ENCODE data around the gene POU6F1. TPM values are rescaled to one million over a fixed set of nuclear protein-coding genes. Genes with fewer than 3 reads are reported as not detected.
"Not testable (repeated sequence)": the region's sequence is repeated elsewhere in the genome, so short reads cannot be mapped to it uniquely, and the experiment has no call there.

Gene POU6F1, protein sequence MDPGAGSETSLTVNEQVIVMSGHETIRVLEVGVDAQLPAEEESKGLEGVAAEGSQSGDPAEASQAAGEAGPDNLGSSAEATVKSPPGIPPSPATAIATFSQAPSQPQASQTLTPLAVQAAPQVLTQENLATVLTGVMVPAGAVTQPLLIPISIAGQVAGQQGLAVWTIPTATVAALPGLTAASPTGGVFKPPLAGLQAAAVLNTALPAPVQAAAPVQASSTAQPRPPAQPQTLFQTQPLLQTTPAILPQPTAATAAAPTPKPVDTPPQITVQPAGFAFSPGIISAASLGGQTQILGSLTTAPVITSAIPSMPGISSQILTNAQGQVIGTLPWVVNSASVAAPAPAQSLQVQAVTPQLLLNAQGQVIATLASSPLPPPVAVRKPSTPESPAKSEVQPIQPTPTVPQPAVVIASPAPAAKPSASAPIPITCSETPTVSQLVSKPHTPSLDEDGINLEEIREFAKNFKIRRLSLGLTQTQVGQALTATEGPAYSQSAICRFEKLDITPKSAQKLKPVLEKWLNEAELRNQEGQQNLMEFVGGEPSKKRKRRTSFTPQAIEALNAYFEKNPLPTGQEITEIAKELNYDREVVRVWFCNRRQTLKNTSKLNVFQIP
- total RNA-seq, result 10 to 100 TPM in 2 of 4 donors, 1 to 10 TPM in 2; 5.8 to 14.8 (median 8.5) TPM

- peak; percentile 93 for ATAC-seq (ENCODE audit: low FRiP score)
- no peak for TF ChIP-seq CTCF (IDR thresholded peaks at IDR 0.05)
- no peak for DNase-seq (ENCODE audit: low spot score)
These were observed at the start of gene POU6F1 for GRCh38 chr12:51217968-51218606. POU6F1 (minus strand) TSS chr12:51218062; CDS start chr12:51206836, 11,226 bp downstream.

- DNase-seq (ENCODE audit: low spot score), result no peak
- no peak for TF ChIP-seq CTCF (IDR thresholded peaks at IDR 0.05)
- ATAC-seq (ENCODE audit: low FRiP score), result no peak
These were observed 47.2 kb upstream of the POU6F1 start for GRCh38 chr12:51265024-51265423.

GRCh38 chr12:51264297-51264696, 46.4 kb upstream of the POU6F1 start:
- TF ChIP-seq CTCF (IDR thresholded peaks at IDR 0.05), result no peak
- DNase-seq (ENCODE audit: low spot score) (no peak), ATAC-seq (ENCODE audit: low FRiP score) (no peak)

- no peak for ATAC-seq (ENCODE audit: low FRiP score)
- no peak for DNase-seq (ENCODE audit: low spot score)
These were observed 45.5 kb upstream of the POU6F1 start for GRCh38 chr12:51263341-51263740.

GRCh38 chr12:51262758-51263177, 44.9 kb upstream of the POU6F1 start:
- DNase-seq (ENCODE audit: low spot score), result no peak
- no peak for ATAC-seq (ENCODE audit: low FRiP score)
- no peak for TF ChIP-seq CTCF (IDR thresholded peaks at IDR 0.05)

More at GRCh38 chr12:51263341-51263740, 45.5 kb upstream of the POU6F1 start:
- no peak for TF ChIP-seq CTCF (IDR thresholded peaks at IDR 0.05)

DNA sequence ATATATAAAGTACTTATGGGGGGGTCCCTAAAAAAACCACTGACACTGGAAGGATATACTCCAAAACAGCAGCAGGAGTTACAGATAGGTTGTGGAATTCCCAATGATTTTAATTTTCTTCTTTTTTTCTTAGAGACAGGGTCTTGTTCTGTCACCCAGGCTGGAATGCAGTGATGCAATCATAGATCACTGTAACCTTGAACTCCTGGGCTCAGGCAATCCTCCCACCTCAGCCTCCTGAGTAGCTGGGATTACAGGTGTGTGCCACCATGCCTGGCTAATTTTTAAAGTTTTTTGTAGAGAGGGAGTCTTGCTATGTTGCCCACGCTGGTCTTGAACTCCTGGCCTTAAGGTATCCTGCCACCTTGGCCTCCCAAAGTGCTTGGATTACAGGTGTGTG, 41.7 kb upstream of the POU6F1 start:
- not testable (repeated sequence) for ATAC-seq (ENCODE audit: low FRiP score); DNase-seq (ENCODE audit: low spot score)

DNA sequence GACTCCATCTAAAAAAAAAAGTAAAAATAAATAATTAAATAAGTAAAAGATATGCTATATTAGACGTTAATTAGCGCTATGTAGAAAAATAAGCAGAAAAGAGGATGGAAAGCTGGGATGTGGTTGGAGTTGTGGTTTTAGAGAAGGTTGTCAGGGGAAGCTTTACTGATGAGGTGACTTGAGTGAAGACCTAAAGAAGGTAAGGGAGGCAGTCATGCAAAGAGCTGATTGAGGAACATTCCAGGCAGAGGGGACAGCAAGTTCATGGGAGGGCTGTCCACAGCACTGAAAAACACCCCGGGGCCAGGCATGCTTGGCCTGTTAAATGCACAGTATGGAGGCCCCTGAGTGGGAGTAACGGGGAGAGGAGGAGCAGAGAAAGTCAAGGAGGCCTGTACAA, 36.7 kb upstream of the POU6F1 start:
- no peak for TF ChIP-seq CTCF (IDR thresholded peaks at IDR 0.05)
- DNase-seq (ENCODE audit: low spot score) (no peak), ATAC-seq (ENCODE audit: low FRiP score) (no peak)

Data from omental fat pad (tissue), 4 donors.